ENCODE data around the gene BSND.

The BSND gene

DNA sequence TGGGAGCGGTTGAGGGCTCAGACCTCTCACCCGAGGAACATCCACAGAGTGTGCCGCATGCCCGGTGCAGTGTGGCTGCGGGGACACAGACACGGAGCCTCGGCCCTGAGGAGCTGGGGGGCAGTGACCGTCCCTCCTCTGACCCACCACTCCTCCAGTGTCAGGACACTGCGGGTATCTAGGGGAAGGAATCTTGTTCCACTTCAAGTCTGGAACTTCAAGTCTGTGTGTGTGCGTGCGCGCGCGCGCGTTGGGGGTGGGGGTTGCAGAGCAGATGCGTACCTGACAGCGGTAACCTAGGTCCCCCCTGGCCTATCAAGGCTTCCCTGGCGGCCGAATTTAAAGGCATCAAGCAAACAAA is 57.9 kb downstream of the BSND start:
- Histone ChIP-seq H3K4me1 (ENCODE audit: control insufficient read depth, insufficient read depth, low read length) (no peaks in the 10 kb centered on the region), H3K27ac (ENCODE audit: low read depth, low read length) (no peak overlapping the region), H3K9ac (ENCODE audit: low read length) (no peak overlapping the region), H3K27me3 (ENCODE audit: control insufficient read depth, insufficient read depth, low read length) (no peaks in the 10 kb centered on the region), H3K36me3 (ENCODE audit: control insufficient read depth, insufficient read depth, low read length) (no peaks in the 10 kb centered on the region), H3K4me3 (ENCODE audit: low read length) (no peak overlapping the region)

DNA sequence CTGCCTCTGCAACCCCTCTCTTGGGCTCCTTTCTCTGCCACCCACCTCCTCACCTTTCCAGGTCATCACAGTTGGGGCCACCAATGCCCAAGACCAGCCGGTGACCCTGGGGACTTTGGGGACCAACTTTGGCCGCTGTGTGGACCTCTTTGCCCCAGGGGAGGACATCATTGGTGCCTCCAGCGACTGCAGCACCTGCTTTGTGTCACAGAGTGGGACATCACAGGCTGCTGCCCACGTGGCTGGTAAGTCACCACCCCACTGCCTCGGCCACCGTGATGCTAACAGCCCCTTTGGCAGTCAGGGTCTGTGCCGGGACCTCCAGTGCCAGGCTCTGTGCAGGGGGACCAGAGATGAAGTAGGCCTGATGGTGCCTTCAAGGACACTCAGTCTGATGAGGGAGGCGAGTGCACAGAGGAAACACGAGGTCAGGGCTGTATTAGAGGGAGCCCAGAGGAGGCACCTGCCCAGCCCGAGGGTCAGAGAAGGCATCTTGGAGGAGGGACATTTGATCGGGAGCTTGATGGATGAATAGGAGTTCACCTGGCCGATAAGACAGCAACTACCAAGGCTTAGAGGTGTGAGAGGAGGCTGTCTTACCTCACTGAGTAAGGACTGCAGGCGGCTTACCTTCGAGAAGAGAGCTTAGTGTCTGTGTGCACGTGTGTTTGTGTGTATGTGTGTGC is 58.7 kb downstream of the BSND start:
- H3K36me3 ChIP-seq (ENCODE audit: control insufficient read depth, insufficient read depth, low read length): no peaks in the 10 kb centered on the region
- no peak overlapping the region for H3K4me3 ChIP-seq (ENCODE audit: low read length)
- H3K27ac ChIP-seq (ENCODE audit: low read depth, low read length): no peak overlapping the region
- H3K9ac ChIP-seq (ENCODE audit: low read length): no peak overlapping the region
- H3K27me3 ChIP-seq (ENCODE audit: control insufficient read depth, insufficient read depth, low read length): no peaks in the 10 kb centered on the region
- no peaks in the 10 kb centered on the region for H3K4me1 ChIP-seq (ENCODE audit: control insufficient read depth, insufficient read depth, low read length)

DNA sequence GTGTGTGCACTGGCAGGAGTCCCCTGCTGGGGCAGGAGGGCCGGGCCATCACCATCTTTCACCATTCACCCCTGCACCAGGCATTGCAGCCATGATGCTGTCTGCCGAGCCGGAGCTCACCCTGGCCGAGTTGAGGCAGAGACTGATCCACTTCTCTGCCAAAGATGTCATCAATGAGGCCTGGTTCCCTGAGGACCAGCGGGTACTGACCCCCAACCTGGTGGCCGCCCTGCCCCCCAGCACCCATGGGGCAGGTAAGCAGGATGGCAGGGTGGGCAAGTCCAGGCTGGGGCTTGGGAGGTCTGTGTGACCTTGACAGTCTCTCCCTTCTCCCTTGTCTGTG is 59.2 kb downstream of the BSND start:
- no peak overlapping the region for H3K9ac ChIP-seq (ENCODE audit: low read length)
- no peak overlapping the region for H3K4me3 ChIP-seq (ENCODE audit: low read length)
- no peaks in the 10 kb centered on the region for H3K27me3 ChIP-seq (ENCODE audit: control insufficient read depth, insufficient read depth, low read length)
- no peaks in the 10 kb centered on the region for H3K36me3 ChIP-seq (ENCODE audit: control insufficient read depth, insufficient read depth, low read length)
- H3K4me1 ChIP-seq (ENCODE audit: control insufficient read depth, insufficient read depth, low read length): no peaks in the 10 kb centered on the region
- no peak overlapping the region for H3K27ac ChIP-seq (ENCODE audit: low read depth, low read length)

DNA sequence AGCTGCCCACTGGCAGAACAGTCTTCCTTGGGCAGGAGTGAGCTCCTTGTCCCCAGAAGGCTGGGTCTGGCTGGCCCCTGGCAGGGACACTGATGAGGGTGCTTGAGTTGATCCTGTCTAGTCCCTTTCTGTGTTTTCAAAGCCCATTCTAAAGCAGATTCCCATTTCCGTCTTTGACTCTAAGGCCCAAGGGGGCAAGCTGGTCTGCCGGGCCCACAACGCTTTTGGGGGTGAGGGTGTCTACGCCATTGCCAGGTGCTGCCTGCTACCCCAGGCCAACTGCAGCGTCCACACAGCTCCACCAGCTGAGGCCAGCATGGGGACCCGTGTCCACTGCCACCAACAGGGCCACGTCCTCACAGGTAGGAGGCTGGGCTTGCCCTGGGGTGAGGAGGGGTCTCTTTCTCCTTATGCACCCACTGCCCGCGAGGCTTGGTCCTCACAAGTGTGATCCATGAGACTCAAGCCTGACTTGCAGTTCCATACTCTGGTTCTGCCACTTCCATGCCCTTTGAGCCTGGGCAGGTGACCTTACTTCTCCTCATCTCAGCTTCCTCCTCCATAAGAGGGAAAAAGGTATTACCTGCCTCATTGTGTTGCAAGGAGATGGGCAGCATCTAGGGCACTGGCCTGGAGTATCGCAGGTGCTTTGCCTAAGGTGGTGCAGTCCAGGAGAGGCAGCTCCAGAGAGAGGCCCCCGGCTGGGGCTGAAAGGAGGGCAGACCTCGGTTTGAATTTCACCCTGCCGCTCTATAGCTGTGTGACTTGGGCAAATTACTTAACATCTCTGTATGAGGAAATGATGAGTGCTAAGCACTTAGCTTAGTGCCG is 60.8 kb downstream of the BSND start:
- Histone ChIP-seq H3K27ac (ENCODE audit: low read depth, low read length) (no peak overlapping the region), H3K36me3 (ENCODE audit: control insufficient read depth, insufficient read depth, low read length) (no peaks in the 10 kb centered on the region), H3K27me3 (ENCODE audit: control insufficient read depth, insufficient read depth, low read length) (no peaks in the 10 kb centered on the region), H3K4me3 (ENCODE audit: low read length) (no peak overlapping the region), H3K9ac (ENCODE audit: low read length) (no peak overlapping the region), H3K4me1 (ENCODE audit: control insufficient read depth, insufficient read depth, low read length) (peaks cover 5% of the 10 kb centered on the region)

DNA sequence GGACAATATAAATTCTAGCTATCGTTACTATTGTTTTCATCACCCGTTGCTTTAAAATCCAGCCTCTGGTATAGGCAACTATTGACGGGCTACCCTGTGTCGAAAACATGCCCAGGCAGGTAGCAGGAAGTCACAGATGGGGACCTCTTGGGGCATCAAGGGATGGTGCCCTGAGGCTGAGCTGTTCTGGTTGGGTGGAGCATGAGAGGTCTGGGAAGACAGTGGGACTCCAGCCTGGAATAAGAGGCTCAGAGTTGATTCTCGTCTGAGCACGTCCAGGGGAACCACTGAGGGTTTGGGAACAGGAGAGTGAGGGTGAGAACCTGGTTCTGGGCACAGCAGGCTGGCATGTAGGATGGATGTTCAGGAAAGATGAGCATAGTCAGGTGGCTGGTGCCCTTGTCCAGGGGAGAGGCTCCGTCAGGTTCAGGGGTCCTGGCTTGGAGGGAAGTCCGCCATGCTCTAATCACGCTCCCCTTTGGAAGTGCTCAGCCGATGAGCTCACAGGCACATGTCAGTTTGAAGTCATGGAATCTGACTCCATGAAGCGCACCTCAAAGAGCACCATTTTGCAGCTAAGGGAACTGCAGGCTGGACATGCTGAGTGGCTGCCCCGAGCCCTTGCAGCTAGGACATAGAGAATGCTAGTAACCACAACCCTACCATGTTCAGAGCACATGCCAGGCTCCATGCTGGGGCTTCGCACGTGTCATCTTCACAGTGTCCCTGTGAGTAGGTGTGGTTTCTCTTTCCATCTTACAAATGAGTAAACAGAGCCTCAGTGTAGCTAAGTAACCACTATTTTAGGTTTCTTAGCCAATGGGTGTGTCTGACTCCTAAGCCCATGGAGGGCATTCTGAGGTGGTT is 61.6 kb downstream of the BSND start:
- H3K4me1 ChIP-seq (ENCODE audit: control insufficient read depth, insufficient read depth, low read length): peaks cover 12% of the 10 kb centered on the region
- H3K36me3 ChIP-seq (ENCODE audit: control insufficient read depth, insufficient read depth, low read length): no peaks in the 10 kb centered on the region
- H3K27me3 ChIP-seq (ENCODE audit: control insufficient read depth, insufficient read depth, low read length): no peaks in the 10 kb centered on the region
- no peak overlapping the region for H3K9ac ChIP-seq (ENCODE audit: low read length)
- no peak overlapping the region for H3K27ac ChIP-seq (ENCODE audit: low read depth, low read length)
- no peak overlapping the region for H3K4me3 ChIP-seq (ENCODE audit: low read length)

DNA sequence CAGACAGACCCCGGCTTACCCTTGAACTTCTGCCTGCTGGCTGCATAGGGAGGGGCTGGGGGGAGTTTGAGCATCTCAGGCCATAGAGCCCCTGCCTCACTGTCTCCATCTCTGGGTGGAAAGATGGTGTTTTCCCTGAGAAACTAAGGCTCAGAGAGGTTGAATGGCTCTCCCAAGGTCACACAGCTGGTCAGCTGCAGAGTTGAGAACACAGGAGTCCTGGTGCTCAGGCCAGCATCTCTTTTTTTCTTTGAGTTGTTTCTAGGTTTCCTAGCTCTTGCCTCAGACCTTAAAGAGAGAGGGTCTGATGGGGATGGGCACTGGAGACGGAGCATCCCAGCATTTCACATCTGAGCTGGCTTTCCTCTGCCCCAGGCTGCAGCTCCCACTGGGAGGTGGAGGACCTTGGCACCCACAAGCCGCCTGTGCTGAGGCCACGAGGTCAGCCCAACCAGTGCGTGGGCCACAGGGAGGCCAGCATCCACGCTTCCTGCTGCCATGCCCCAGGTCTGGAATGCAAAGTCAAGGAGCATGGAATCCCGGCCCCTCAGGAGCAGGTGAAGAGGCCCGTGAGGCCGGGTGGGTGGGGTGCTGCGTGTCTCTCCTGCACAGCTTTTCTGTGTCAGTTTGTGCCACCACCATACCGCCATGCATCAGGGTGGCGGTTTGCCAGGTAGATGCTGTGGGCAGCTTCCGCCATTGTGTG is 62.4 kb downstream of the BSND start:
- Histone ChIP-seq H3K4me3 (ENCODE audit: low read length) (no peak overlapping the region), H3K36me3 (ENCODE audit: control insufficient read depth, insufficient read depth, low read length) (no peaks in the 10 kb centered on the region), H3K4me1 (ENCODE audit: control insufficient read depth, insufficient read depth, low read length) (peaks cover 14% of the 10 kb centered on the region), H3K9ac (ENCODE audit: low read length) (no peak overlapping the region), H3K27ac (ENCODE audit: low read depth, low read length) (no peak overlapping the region), H3K27me3 (ENCODE audit: control insufficient read depth, insufficient read depth, low read length) (no peaks in the 10 kb centered on the region)
